K562 (cell line): Measurements from ENCODE around the gene PEPD.

Source experiments
- ELF1 ChIP-seq: fragments of 200-800 bp; sonication (Bioruptor generic); IDR thresholded peaks from 2 replicates; pipeline ENCODE4 v1.6.1; 2016; ENCODE audit warnings: missing genetic modification characterization, missing compliant biosample characterization
- MAZ ChIP-seq, 2 experiments: fragments of 450-650 bp in 1 of 2; sonication (generic) in 1 of 2; formaldehyde crosslinking; IDR thresholded peaks in 1 of 2; conservative IDR thresholded peaks in 1 of 2; 2 replicates each; pipeline versions ENCODE4 v1.4.0 to v1.5.0; 2020; ENCODE audit warnings: mild to moderate bottlenecking in 1 of 2, missing genetic modification reagents in 1 of 2
- POLR2G ChIP-seq: fragments of 200-400 bp; formaldehyde crosslinking; IDR thresholded peaks from 2 replicates; pipeline ENCODE4 v1.6.1; 2017; ENCODE audit warnings: low read depth, mild to moderate bottlenecking, antibody characterized with exemption, low read length, moderate library complexity
- RBBP5 ChIP-seq: fragments of 200-600 bp; sonication (generic); IDR thresholded peaks from 2 replicates; pipeline ENCODE4 v1.6.1; 2012; ENCODE audit warnings: borderline replicate concordance, mild to moderate bottlenecking, low read length, control low read depth, inconsistent platforms; ENCODE audit not compliant: insufficient read depth, poor library complexity, severe bottlenecking
- RCOR1 ChIP-seq, 2 experiments: IDR thresholded peaks; 2 replicates each; pipeline ENCODE4 v1.6.1; 2012; ENCODE audit warnings: low read depth in 2 of 2, low read length in 2 of 2, borderline replicate concordance in 1 of 2, improper control_type of control experiment in 1 of 2
- TFAP4 ChIP-seq: sonication (generic); formaldehyde crosslinking; IDR thresholded peaks from 2 replicates; pipeline ENCODE4 v1.8.0; 2022; ENCODE audit warnings: missing genetic modification reagents, mild to moderate bottlenecking, moderate library complexity, borderline replicate concordance
- ZNF232 ChIP-seq: sonication (generic); formaldehyde crosslinking; IDR thresholded peaks from 2 replicates; pipeline ENCODE4 v1.8.0; 2022; ENCODE audit warnings: mild to moderate bottlenecking, missing genetic modification reagents

- no peak for TF ChIP-seq RCOR1 (IDR thresholded peaks at IDR 0.05; ENCODE audit: borderline replicate concordance in 1 of 2, low read depth in 2 of 2, low read length in 2 of 2)
- TF ChIP-seq POLR2G, result no peak
- no peak for TF ChIP-seq MAZ (CRISPR knock-in tag; conservative IDR thresholded peaks at IDR 0.05 in 1 of 2, IDR thresholded peaks at IDR 0.05 in 1 of 2)
- no peak for TF ChIP-seq TFAP4 (CRISPR knock-in tag)
- no peak for TF ChIP-seq ELF1 (tag)
- TF ChIP-seq RBBP5, result no peak
- TF ChIP-seq ZNF232, result no peak
Measured at GRCh38 chr19:33441828-33442227, 79.8 kb downstream of the PEPD start.
